HG03039 (cell line): ENCODE measurements around the gene SGO1.
"Not testable (repeated sequence)": the region's sequence is repeated elsewhere in the genome, so short reads cannot be mapped to it uniquely, and the experiment has no call there.

Experiments
- ATAC-seq: cut with Tn5 transposase; IDR thresholded peaks from one replicate; pipeline ENCODE4 v1.9.1; 2021; ENCODE audit warnings: mild to moderate bottlenecking, moderate library complexity; ENCODE audit not compliant: unreplicated experiment

Gene SGO1

GRCh38 chr3:20185679-20186599 is at the start of gene SGO1:
Gene SGO1 (minus strand): TSS chr3:20186206. CDS start chr3:20184027, 2,179 bp downstream.
- ATAC-seq = peak; percentile 92

- no peak for ATAC-seq
Observed at GRCh38 chr3:20235796-20236195, 49.8 kb upstream of the SGO1 start.

- ATAC-seq = no peak
Observed at GRCh38 chr3:20232906-20233780, 47.1 kb upstream of the SGO1 start.

GRCh38 chr3:20230954-20231353 is 44.9 kb upstream of the SGO1 start:
- no peak for ATAC-seq

- ATAC-seq = no peak
Observed at GRCh38 chr3:20225769-20226168, 39.8 kb upstream of the SGO1 start.

GRCh38 chr3:20222274-20222673 is 36.3 kb upstream of the SGO1 start:
- no peak for ATAC-seq

GRCh38 chr3:20218215-20218614 is 32.2 kb upstream of the SGO1 start:
- ATAC-seq = no peak

GRCh38 chr3:20215636-20216035 is 29.6 kb upstream of the SGO1 start:
- no peak for ATAC-seq

GRCh38 chr3:20213491-20213890 is 27.5 kb upstream of the SGO1 start:
- not testable (repeated sequence) for ATAC-seq

GRCh38 chr3:20207945-20208344 is 21.9 kb upstream of the SGO1 start:
- not testable (repeated sequence) for ATAC-seq

- not testable (repeated sequence) for ATAC-seq
Observed at GRCh38 chr3:20205898-20206297, 19.9 kb upstream of the SGO1 start.

- no peak for ATAC-seq
Observed at GRCh38 chr3:20201143-20201542, 15.1 kb upstream of the SGO1 start.

- ATAC-seq = no peak
Observed at GRCh38 chr3:20197775-20198174, 11.8 kb upstream of the SGO1 start.

- no peak for ATAC-seq
Observed at GRCh38 chr3:20194793-20195460, 8.9 kb upstream of the SGO1 start.

- no peak for ATAC-seq
Observed at GRCh38 chr3:20190991-20191390, 5.0 kb upstream of the SGO1 start.

- no peak for ATAC-seq
Observed at GRCh38 chr3:20186600-20187004, 596 bp upstream of the SGO1 start.

GRCh38 chr3:20185331-20185678 is 701 bp downstream of the SGO1 start:
- no peak for ATAC-seq

GRCh38 chr3:20182206-20182605 is 3.8 kb downstream of the SGO1 start:
- no peak for ATAC-seq

GRCh38 chr3:20181276-20181675 is 4.7 kb downstream of the SGO1 start:
- no peak for ATAC-seq

- no peak for ATAC-seq
Observed at GRCh38 chr3:20173844-20174410, 12.1 kb downstream of the SGO1 start.

GRCh38 chr3:20161714-20162113 is 24.3 kb downstream of the SGO1 start:
- ATAC-seq = no peak
